MCF 10A (cell line): ENCODE data around the gene RAD51C. TPM values are rescaled to one million over a fixed set of nuclear protein-coding genes. Genes with fewer than 3 reads are reported as not detected.
"Not testable (repeated sequence)": the region's sequence is repeated elsewhere in the genome, so short reads cannot be mapped to it uniquely, and the experiment has no call there.

Experiments used
- Bru-seq: library from RNA; stranded (reverse); fragments of 400-500 nt; gene quantifications from one replicate; lab custom pipeline; 2021; lab: Mats Ljungman, UMichigan
- BruChase-seq, 2 experiments: library from RNA; stranded (reverse); fragments of 400-500 nt; gene quantifications; one replicate each; lab custom pipeline; 2021; lab: Mats Ljungman, UMichigan
- BruUV-seq: library from RNA; stranded (reverse); fragments of 400-500 nt; replicated peaks from 2 replicates; lab custom pipeline; 2021; lab: Mats Ljungman, UMichigan
- CTCF ChIA-PET: fragments of 300-600 bp; sonication (Branson Sonifier 250); formaldehyde crosslinking; extraction: SDS; loops from one replicate; lab custom pipeline; 2021; ENCODE audit warnings: antibody characterized with exemption, inconsistent platforms; lab: Yijun Ruan, JAX
- POLR2A ChIA-PET: fragments of 300-600, 350-650 bp; sonication (Branson Sonifier 250); formaldehyde crosslinking; extraction: SDS; loops from one replicate; lab custom pipeline; 2020; ENCODE audit warnings: antibody characterized with exemption, inconsistent platforms; lab: Yijun Ruan, JAX
- DNase-seq: peaks from one replicate; pipeline ENCODE4 v3.0.0-alpha.2; 2018; ENCODE audit not compliant: unreplicated experiment
- H3K27ac Mint-ChIP-seq: one replicate; pipeline ENCODE4 v1.8.0; 2022; ENCODE audit warnings: mild to moderate bottlenecking, low read depth, mixed read lengths; ENCODE audit not compliant: unreplicated experiment
- H3K27me3 Mint-ChIP-seq: one replicate; pipeline ENCODE4 v1.8.0; 2022; ENCODE audit warnings: mixed read lengths; ENCODE audit not compliant: insufficient read depth, unreplicated experiment
- H3K36me3 Mint-ChIP-seq: one replicate; pipeline ENCODE4 v1.8.0; 2022; ENCODE audit warnings: mild to moderate bottlenecking, moderate library complexity, mixed read lengths; ENCODE audit not compliant: insufficient read depth, unreplicated experiment
- H3K4me1 Mint-ChIP-seq: one replicate; pipeline ENCODE4 v1.8.0; 2022; ENCODE audit warnings: mixed read lengths; ENCODE audit not compliant: insufficient read depth, unreplicated experiment
- H3K4me3 Mint-ChIP-seq: one replicate; pipeline ENCODE4 v1.8.0; 2022; ENCODE audit warnings: mild to moderate bottlenecking, moderate library complexity, mixed read lengths; ENCODE audit not compliant: unreplicated experiment
- H3K9me3 Mint-ChIP-seq: one replicate; pipeline ENCODE4 v1.8.0; 2022; ENCODE audit warnings: mixed read lengths; ENCODE audit not compliant: unreplicated experiment
- CTCF ChIP-seq: fragments of 200-600 bp; IDR thresholded peaks from one replicate; pipeline ENCODE4 v1.8.0; 2022; ENCODE audit warnings: antibody characterized with exemption, mild to moderate bottlenecking; ENCODE audit not compliant: unreplicated experiment
- intact Hi-C: fragments of 100-400 bp; cut with micrococcal nuclease; formaldehyde crosslinking; loops from 2 replicates; pipeline ENCODE4 v1.14.1; 2022
- long read RNA-seq: library from polyadenylated mRNA; stranded (forward); transcript quantifications from one replicate; pipeline ENCODE4 v2.0.0, GENCODE V29; 2022
- total RNA-seq: library from RNA; stranded (reverse); gene quantifications from 2 replicates; pipeline ENCODE4 v1.2.3, GENCODE V29; 2022

Gene RAD51C
- 48.3 and 59.5 TPM in 2 replicates for total RNA-seq
- Bru-seq, nascent RNA = percentile 59 among the genes with signal in this experiment
- percentile 64 among the genes with signal in this experiment for BruChase-seq, experiment 1, labeled RNA remaining after a 6-hour chase
- BruChase-seq, experiment 2, labeled RNA remaining after a 2-hour chase = percentile 64 among the genes with signal in this experiment
- long read RNA-seq, transcript RAD51C-203 (2 exons, 567 nt) = minor isoform, 7 of 147 reads
- long read RNA-seq, transcript RAD51C-201 (9 exons, 2,591 nt) = major isoform, 85 of 147 reads
- long read RNA-seq, partial matches to known transcripts = 3 of 147 reads
- long read RNA-seq, other reads (novel, unspliced or antisense) = 49 of 147 reads

GRCh38 chr17:58692239-58693055 lies at the start of gene RAD51C:
Gene RAD51C (plus strand): TSS chr17:58692602. CDS start chr17:58692644, 42 bp downstream.
- CTCF ChIA-PET = interaction anchor here (0.6 to 1.9 kb wide), 10 partner anchors 9 to 842 kb away, joined by 3 to 8 read pairs (median 4); no protein-coding TSS in a partner anchor
- DNase-seq = peak; percentile 84
- intact Hi-C loops = loop anchor here (1.0 to 2.0 kb wide), 3 partner anchors 62 to 174 kb away; no protein-coding TSS in a partner anchor
- Mint-ChIP-seq H3K4me1 (peaks cover 12% of the 10 kb centered on the region), H3K27ac (peak within 1 kb of the TSS; percentile 91), H3K27me3 (no peaks in the 10 kb centered on the region), H3K9me3 (no peaks in the 10 kb centered on the region), H3K4me3 (peak within 1 kb of the TSS; percentile 97), H3K36me3 (peaks cover 22% of the 10 kb centered on the region)
- POLR2A ChIA-PET = interaction anchor here (0.6 to 3.7 kb wide), 24 partner anchors 8 to 463 kb away, joined by 3 to 55 read pairs (median 4); partner anchors contain the start of genes MTMR4, PRR11, SKA2 and SUPT4H1
- no peak for TF ChIP-seq CTCF
- TSS peak; percentile 79 for BruUV-seq

GRCh38 chr17:58643147-58643546 lies 49.3 kb upstream of the RAD51C start:
- ChIA-PET POLR2A (interaction anchor here (1.0 to 3.1 kb wide), 4 partner anchors 12 to 124 kb away, joined by 3 to 31 read pairs (median 4); no protein-coding TSS in a partner anchor), CTCF (interaction anchor here (0.6 to 2.2 kb wide), 2 partner anchors 65 to 656 kb away, joined by 4 to 8 read pairs; no protein-coding TSS in a partner anchor)
- Mint-ChIP-seq H3K36me3 (no peaks in the 10 kb centered on the region), H3K4me3 (no peak overlapping the region), H3K27ac (no peak overlapping the region), H3K27me3 (no peaks in the 10 kb centered on the region), H3K9me3 (no peaks in the 10 kb centered on the region), H3K4me1 (peaks cover 12% of the 10 kb centered on the region)
- no peak for TF ChIP-seq CTCF
- no peak for DNase-seq
- BruUV-seq = no TSS peak
- intact Hi-C loops = no loop called here

- Mint-ChIP-seq H3K4me3 (no peak overlapping the region), H3K27ac (no peak overlapping the region), H3K4me1 (peaks cover under 1% of the 10 kb centered on the region), H3K9me3 (no peaks in the 10 kb centered on the region), H3K27me3 (no peaks in the 10 kb centered on the region), H3K36me3 (no peaks in the 10 kb centered on the region)
- ChIA-PET CTCF (no interaction called here), POLR2A (interaction anchor here (0.6 kb wide), 1 partner anchor 16 kb away, joined by 3 read pairs; no protein-coding TSS in a partner anchor)
- no peak for TF ChIP-seq CTCF
- BruUV-seq = no TSS peak
- intact Hi-C loops = no loop called here
- DNase-seq = no peak
These were observed 44.2 kb upstream of the RAD51C start for GRCh38 chr17:58648236-58648635.

GRCh38 chr17:58657962-58658803 lies 34.2 kb upstream of the RAD51C start:
- intact Hi-C loops, H3K36me3 Mint-ChIP-seq, BruUV-seq, H3K9me3 Mint-ChIP-seq, DNase-seq, H3K27me3 Mint-ChIP-seq: not testable (repeated sequence)
- H3K4me1 Mint-ChIP-seq = peaks cover 13% of the 10 kb centered on the region
- POLR2A ChIA-PET = interaction anchor here (0.6 to 4.1 kb wide), 9 partner anchors 10 to 140 kb away, joined by 3 to 83 read pairs (median 4); partner anchors contain the start of genes RAD51C and TEX14
- H3K27ac Mint-ChIP-seq = peak overlapping the region; percentile 99
- H3K4me3 Mint-ChIP-seq = peak overlapping the region; percentile 69
- CTCF ChIA-PET = interaction anchor here (0.7 kb wide), 1 partner anchor 238 kb away, joined by 5 read pairs; no protein-coding TSS in a partner anchor
